ENCODE data around the gene NUMA1. TPM values are rescaled to one million over a fixed set of nuclear protein-coding genes. Genes with fewer than 3 reads are reported as not detected.

NUMA1 gene
- total RNA-seq, 1 donor from 2014 or later = 157 TPM

DNA sequence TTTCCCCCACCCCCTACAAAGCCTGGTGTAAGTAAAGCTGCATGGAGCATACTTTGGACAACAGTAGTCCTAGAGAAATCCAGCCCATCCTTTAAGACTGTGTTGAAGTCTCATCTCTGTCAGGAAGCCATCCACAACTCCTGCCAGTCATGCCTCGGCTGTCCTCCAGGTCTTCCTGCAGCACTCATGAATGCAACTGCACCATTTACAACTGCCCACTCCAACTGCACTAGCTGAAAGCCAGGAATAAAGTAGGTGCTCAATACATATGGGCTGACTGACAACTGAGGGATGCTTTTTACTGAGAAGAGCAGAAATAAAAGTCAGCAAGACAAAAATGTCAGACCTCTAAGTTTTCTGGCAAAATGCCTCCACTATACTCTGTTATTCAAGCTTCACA is 54.3 kb downstream of the NUMA1 start:
- TF ChIP-seq, protein P1, sequence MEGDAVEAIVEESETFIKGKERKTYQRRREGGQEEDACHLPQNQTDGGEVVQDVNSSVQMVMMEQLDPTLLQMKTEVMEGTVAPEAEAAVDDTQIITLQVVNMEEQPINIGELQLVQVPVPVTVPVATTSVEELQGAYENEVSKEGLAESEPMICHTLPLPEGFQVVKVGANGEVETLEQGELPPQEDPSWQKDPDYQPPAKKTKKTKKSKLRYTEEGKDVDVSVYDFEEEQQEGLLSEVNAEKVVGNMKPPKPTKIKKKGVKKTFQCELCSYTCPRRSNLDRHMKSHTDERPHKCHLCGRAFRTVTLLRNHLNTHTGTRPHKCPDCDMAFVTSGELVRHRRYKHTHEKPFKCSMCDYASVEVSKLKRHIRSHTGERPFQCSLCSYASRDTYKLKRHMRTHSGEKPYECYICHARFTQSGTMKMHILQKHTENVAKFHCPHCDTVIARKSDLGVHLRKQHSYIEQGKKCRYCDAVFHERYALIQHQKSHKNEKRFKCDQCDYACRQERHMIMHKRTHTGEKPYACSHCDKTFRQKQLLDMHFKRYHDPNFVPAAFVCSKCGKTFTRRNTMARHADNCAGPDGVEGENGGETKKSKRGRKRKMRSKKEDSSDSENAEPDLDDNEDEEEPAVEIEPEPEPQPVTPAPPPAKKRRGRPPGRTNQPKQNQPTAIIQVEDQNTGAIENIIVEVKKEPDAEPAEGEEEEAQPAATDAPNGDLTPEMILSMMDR (IDR thresholded peaks at IDR 0.05; ENCODE audit: insufficient read depth, low read length, poor library complexity, severe bottlenecking) = no peak
- Histone ChIP-seq H3K36me3 (ENCODE audit: control insufficient read depth, insufficient read depth, low read length) (peaks cover 5% of the 10 kb centered on the region), H3K27me3 (ENCODE audit: control insufficient read depth, insufficient read depth, low read length) (no peaks in the 10 kb centered on the region), H3K4me3 (ENCODE audit: low read depth, low read length) (no peak overlapping the region)
- DNase-seq (ENCODE audit: low read depth) = no peak

GRCh38 chr11:72024069-72024754 is 56.1 kb downstream of the NUMA1 start:
- DNase-seq (ENCODE audit: low read depth) = no peak
- Histone ChIP-seq H3K36me3 (ENCODE audit: control insufficient read depth, insufficient read depth, low read length) (peaks cover 6% of the 10 kb centered on the region), H3K4me3 (ENCODE audit: low read depth, low read length) (no peak overlapping the region), H3K27me3 (ENCODE audit: control insufficient read depth, insufficient read depth, low read length) (no peaks in the 10 kb centered on the region)
- TF ChIP-seq, protein P1 (IDR thresholded peaks at IDR 0.05; ENCODE audit: insufficient read depth, low read length, poor library complexity, severe bottlenecking) = no peak

GRCh38 chr11:72023335-72023734 is 57.0 kb downstream of the NUMA1 start:
- Histone ChIP-seq H3K27me3 (ENCODE audit: control insufficient read depth, insufficient read depth, low read length) (no peaks in the 10 kb centered on the region), H3K4me3 (ENCODE audit: low read depth, low read length) (no peak overlapping the region), H3K36me3 (ENCODE audit: control insufficient read depth, insufficient read depth, low read length) (peaks cover 10% of the 10 kb centered on the region)
- TF ChIP-seq, protein P1 (IDR thresholded peaks at IDR 0.05; ENCODE audit: insufficient read depth, low read length, poor library complexity, severe bottlenecking) = no peak
- DNase-seq (ENCODE audit: low read depth) = no peak

DNA sequence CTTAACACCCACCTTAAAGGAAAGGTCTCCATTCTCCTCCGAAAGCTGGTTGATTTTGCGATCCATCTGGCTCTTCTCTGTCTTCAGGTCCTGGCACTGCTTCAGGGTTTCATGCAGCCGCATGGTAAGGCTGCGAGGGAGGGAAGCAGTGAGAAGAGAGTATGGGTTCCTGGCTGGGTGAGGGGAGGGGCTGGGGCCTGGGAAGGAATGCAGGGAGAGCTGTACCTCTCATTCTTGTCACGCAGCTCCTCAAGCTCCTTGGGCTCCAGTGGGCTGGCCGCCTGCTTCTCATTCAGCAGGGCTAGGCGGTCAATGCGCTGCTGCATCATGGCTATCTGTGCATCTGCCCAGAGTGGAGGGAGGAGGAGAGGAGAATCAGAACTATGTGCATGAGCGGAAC is 62.2 kb downstream of the NUMA1 start:
- TF ChIP-seq, protein P1 (IDR thresholded peaks at IDR 0.05; ENCODE audit: insufficient read depth, low read length, poor library complexity, severe bottlenecking) = no peak
- H3K36me3 ChIP-seq (ENCODE audit: control insufficient read depth, insufficient read depth, low read length) = peaks cover 21% of the 10 kb centered on the region
- DNase-seq (ENCODE audit: low read depth) = no peak
- H3K4me3 ChIP-seq (ENCODE audit: low read depth, low read length) = no peak overlapping the region
- no peaks in the 10 kb centered on the region for H3K27me3 ChIP-seq (ENCODE audit: control insufficient read depth, insufficient read depth, low read length)

DNA sequence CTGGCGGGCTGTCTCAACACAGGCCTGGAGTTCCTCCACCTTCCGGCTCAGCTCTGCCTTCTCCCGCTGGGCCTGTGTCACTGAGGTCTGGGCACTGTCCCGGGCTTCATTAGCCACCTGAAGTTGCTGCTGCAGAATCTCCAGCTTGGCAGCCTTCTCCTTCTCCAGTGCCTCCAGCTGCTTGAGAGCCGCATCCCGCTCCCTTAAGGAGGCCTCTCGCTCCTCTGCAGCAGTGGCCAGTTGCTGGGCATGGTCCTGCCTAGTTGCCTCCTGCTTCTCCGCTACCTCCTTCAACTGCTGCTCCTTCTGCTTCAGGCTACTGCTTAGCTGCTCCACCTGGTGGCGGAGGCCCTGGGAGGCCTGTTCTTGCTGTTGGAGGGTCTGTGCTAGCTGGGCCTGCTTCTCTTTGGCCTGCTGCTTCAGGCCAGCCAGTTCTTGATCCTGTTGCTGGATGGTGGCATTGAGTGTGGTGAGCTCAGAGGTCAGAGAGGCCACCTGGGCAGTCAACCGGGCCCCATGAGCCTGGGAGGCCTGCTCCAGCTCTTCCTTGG is 64.8 kb downstream of the NUMA1 start:
- Histone ChIP-seq H3K36me3 (ENCODE audit: control insufficient read depth, insufficient read depth, low read length) (peaks cover 18% of the 10 kb centered on the region), H3K4me3 (ENCODE audit: low read depth, low read length) (no peak overlapping the region), H3K27me3 (ENCODE audit: control insufficient read depth, insufficient read depth, low read length) (no peaks in the 10 kb centered on the region)
- TF ChIP-seq, protein P1 (IDR thresholded peaks at IDR 0.05; ENCODE audit: insufficient read depth, low read length, poor library complexity, severe bottlenecking) = peak; percentile 66
- DNase-seq (ENCODE audit: low read depth) = no peak
